OCI-M2 (cell line): ENCODE results near the gene MAML2.
"Not testable (repeated sequence)": the region's sequence is repeated elsewhere in the genome, so short reads cannot be mapped to it uniquely, and the experiment has no call there.

Source experiments
- DNase-seq: peaks from one replicate; lab custom pipeline; 2025; ENCODE audit not compliant: unreplicated experiment; lab: John Stamatoyannopoulos, UW

The MAML2 gene

DNA sequence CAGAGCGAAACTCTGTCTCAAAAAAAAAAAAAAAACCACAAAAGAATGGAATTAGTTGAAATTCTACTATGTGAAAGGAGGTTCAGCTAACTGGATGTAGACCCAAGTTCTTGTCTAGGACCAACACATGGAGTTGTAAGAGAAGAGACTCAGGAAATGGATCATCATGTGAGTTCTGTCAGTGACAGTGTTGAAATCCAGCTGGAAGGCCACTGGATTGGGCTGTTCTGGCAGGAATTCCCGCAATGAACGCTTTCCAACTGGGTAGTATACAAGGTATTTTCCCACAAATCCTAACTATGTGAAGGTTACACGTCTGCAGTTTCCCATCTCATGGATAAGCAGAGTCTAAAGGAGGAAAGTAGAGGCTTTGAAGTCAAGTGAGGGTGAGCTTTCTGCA, 151.2 kb downstream of the MAML2 start:
- no peak for DNase-seq

- no peak for DNase-seq
These were observed 153.6 kb downstream of the MAML2 start for GRCh38 chr11:96189351-96189750.

- no peak for DNase-seq
These were observed 154.6 kb downstream of the MAML2 start for GRCh38 chr11:96188243-96189006.

DNA sequence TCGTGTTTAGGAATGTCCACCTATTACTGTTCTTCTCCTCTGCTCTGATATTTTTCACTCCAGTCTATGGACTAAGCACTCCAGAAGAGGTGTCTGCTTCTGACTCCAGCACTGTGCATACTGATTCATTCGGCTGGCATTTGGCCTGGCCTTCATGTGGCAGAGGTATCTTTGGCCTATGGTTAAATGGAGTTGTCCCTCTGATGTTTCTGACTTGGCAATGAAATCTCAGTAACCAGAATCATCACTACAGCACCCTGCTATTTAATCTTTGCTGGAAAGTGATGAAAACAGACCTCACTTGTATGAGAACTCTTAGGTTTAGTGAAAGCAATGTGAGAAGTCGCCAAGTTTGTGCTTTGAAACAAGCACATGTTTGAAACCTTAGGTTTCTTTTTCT, 155.2 kb downstream of the MAML2 start:
- no peak for DNase-seq

DNA sequence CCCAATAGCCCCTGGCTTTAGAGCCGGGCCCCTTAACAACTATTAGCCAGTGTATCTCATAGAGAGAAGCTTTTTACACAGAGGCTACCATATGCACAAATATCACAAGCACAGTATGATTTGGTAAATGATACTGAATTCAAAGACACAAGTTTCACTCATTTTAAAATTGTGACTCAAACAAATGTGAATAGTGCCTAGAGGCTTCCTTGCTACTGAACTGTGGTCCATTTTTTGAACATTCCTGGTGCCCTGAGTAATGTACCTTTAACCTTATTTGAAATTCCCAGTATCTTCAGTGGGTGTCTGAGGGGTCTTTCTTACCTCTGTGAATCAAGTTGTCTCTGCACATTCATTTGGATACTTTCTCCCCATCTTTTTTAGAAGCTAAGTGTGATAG, 156.2 kb downstream of the MAML2 start:
- DNase-seq = no peak

DNA sequence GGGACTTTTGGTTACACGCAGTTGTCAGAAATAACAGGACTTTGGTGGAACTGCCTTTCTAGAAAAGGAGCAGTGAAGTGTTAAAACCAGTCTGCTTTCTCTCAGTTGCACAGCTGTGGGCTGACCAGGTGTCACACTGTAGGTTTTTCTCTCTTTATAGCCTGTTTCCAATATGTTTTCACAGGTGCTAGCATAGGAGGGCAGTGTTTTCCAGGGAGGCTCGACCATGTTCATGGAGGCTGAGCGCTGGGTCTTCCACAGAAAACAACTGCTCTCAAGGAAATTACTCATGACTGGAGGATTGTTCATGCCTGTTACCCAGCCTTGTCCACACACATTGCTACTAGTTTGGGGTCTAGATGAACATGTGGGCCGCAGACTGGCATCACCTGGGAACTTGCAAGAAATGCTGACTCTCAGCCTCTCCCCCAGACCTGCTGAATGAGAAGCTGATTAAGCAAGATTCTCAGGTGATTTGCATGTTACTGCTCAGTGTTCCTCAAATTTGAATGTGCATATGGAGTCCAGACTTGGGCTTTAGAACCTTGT, 157.7 kb downstream of the MAML2 start:
- no peak for DNase-seq

GRCh38 chr11:96180937-96181336, 162.1 kb downstream of the MAML2 start:
- DNase-seq = not testable (repeated sequence)

DNA sequence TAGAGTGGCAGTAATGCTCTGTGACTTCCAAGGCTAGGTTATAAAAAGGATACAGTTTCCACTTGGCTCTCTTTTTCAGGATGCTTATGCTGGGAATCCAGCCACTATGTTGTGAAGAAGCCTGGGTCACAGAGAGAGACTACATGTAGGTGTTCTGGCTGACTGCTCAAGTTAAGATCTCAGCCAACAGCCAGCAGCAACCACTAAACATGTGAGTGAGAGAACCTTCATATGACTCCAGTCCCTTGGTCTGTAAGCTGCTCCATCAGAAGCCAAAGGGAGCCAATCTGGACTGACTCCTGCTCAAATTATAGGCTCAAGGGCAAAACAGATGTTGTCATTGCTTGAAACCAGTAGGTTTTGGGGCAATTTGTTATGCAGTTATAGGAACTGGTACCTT, 162.7 kb downstream of the MAML2 start:
- no peak for DNase-seq

DNA sequence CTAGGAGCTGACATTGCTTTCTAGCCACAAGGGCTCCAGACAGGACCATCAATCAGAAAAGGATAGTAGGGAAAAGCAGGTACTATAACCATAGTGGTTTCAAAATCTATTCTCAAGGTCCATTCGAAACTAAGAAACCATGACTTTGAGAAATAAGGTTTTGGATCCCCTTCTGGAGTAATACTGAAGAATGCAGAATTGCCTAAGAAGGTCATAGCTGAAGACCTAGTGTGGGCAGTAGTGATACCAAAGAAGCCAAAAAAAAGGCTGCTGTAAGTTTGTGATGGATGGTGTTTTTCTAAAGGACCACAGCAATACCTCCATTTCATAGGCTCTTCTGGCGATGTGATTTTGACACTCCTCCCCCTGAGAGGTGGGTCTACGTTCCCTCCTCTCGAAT, 163.1 kb downstream of the MAML2 start:
- no peak for DNase-seq

- no peak for DNase-seq
These were observed 164.1 kb downstream of the MAML2 start for GRCh38 chr11:96178887-96179279.

GRCh38 chr11:96178049-96178886, 164.7 kb downstream of the MAML2 start:
- no peak for DNase-seq

DNA sequence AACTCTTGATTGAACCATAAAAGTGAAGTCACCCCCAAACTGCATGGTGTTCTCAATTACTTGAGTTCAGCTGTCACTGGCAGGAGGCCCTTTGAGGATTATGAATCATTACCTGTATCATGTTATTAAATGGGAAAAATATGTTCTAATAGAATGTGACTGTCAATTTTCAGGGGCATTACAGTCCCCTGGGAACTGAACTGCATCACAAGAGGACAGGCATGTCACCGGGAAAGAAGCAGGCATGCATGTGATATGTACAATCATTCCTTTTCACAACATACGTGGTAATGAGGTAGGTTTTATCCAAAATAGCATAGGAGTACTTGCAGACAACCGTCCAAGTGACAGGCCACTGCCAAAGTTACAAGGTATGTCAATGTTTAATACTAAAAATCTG, 165.8 kb downstream of the MAML2 start:
- no peak for DNase-seq

- DNase-seq = no peak
These were observed 169.1 kb downstream of the MAML2 start for GRCh38 chr11:96173906-96174305.

GRCh38 chr11:96173422-96173821, 169.6 kb downstream of the MAML2 start:
- DNase-seq = no peak

DNA sequence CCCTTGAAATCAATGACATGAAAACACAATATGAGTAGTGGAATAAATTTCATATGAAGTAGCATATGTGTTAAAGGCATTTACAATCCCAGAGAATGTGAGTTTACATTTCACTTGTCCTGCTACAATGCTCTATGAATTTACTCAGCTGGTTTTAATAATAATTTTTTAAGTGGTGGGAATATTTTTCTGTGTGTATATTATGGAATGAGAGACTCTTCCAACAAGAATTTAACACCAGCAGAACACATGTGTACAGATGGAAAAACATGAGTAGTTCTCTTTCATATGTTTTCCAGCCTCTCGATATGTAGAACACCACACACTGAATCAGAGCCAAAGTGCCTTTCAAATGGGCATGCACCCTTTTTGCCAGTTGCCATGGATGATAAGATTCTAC, 170.4 kb downstream of the MAML2 start:
- no peak for DNase-seq

DNA sequence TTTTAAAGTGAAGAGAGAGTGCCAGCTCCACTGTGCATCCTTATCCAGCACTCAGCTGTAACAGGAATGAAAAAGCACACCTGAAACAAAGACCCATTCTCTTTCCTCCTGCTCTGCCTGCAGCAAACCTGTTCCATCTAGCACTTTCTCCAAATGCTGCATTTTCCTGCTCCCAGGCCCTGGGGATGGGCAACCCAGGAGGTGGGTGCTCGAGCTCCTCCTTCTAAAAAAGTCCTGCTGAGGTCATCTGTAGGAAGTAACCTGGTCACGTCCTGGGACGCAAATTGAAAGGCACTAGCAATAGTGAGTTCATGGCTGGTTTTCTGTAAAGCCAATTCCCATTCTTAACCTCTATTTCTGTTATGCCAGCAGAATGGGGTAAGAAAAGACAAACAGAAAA, 173.7 kb downstream of the MAML2 start:
- no peak for DNase-seq

DNA sequence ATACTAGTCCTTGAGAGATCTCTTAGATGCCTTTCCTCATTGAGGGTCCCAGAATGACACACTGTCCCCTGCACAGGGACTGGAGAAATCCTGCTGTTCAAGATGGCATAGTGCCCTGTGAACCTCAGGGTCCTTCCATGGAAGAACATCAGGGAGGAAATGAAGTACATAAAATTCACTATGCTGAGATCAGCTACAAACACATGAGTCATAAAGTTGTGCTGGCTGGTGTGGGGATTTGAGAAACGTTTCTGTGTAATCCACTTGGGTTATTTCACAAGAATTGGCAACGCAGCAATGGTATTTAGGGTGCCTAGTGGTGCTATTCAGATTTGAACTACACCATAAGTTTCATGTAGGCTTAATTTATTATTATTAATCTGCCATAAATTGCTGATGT, 174.4 kb downstream of the MAML2 start:
- DNase-seq = no peak

- DNase-seq = no peak
These were observed 175.2 kb downstream of the MAML2 start for GRCh38 chr11:96167787-96168186.

- no peak for DNase-seq
These were observed 175.7 kb downstream of the MAML2 start for GRCh38 chr11:96167203-96167758.

DNA sequence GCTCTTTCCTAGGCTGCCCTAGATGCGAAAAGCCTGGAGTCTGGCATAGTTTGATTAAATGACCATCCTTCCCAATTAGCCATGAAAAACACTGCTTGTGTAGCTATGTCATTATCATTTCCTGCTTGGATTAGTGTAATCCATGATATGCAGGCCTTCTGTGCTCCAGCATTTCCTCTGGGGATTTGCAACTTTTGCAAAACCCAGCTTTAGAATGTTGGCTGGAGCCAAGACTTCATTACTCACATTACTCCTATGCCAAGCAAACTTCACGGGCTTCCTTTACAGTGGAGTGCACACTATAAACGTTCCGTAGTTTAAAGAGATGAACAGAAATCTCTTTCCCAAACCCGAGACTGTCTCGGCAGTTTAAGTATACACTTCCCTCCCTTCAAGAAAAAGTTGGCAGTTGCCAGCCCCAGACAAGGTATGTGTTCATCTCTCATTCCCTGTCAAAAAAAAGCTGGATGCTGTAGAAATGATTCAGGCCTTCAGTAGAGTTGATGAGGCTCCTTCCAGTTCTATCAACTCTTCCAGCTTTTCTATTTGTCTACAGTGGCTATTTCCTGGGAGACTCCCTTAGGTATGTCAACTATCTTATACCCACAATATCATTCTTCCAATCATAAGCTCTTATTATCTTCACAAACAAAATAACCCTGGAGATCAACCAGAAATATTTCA, 180.0 kb downstream of the MAML2 start:
- no peak for DNase-seq
